Body of pancreas (tissue), 4 donors: Measurements from ENCODE around the gene EVA1A. TPM values are rescaled to one million over a fixed set of nuclear protein-coding genes. Genes with fewer than 3 reads are reported as not detected.

Experiments
- ATAC-seq: fragments of 150-250 bp; one replicate; pipeline ENCODE4 v1.9.1; 2016
- DNase-seq, 4 donors: peaks; one replicate each; pipeline ENCODE4 v3.0.0-alpha.2; 2019
- H3K27ac ChIP-seq, 4 donors: fragments of 200-600 bp; sonication (generic); 1 replicate in 3 of 4; 2 replicates in 1 of 4; pipeline versions ENCODE4 v1.5.1 to v1.6.1; 2016 to 2019; ENCODE audit warnings: mild to moderate bottlenecking in 1 of 4, mixed read lengths in 1 of 4, moderate library complexity in 1 of 4
- H3K27me3 ChIP-seq, 2 donors: fragments of 200-600 bp; sonication (generic); one replicate each; pipeline ENCODE4 v1.6.0; 2016; ENCODE audit warnings: mild to moderate bottlenecking in 1 of 2
- H3K36me3 ChIP-seq, 2 donors: fragments of 200-600 bp; sonication (generic); replicated peaks in 1 of 2; 2 replicates each; pipeline ENCODE4 v1.5.1; 2016; ENCODE audit warnings: low read depth in 2 of 2; ENCODE audit not compliant: insufficient read depth in 1 of 2
- H3K4me1 ChIP-seq: fragments of 200-600 bp; sonication (generic); one replicate; pipeline ENCODE4 v1.6.0; 2016
- H3K4me3 ChIP-seq, 2 donors: fragments of 200-600 bp; sonication (generic); 1 replicate in 1 of 2; 2 replicates in 1 of 2; pipeline ENCODE4 v1.5.1; 2016 to 2019
- H3K9me3 ChIP-seq, 3 donors: fragments of 200-600 bp; sonication (generic); 1 replicate in 2 of 3; 2 replicates in 1 of 3; pipeline ENCODE4 v1.5.1; 2016
- POLR2A ChIP-seq, 3 donors: fragments of 450-650 bp; IDR thresholded peaks; one replicate each; pipeline ENCODE4 v1.6.1; 2016; ENCODE audit warnings: antibody characterized with exemption in 3 of 3, mild to moderate bottlenecking in 2 of 3
- WGBS, 2 donors: methylation state at CpG; one replicate each; pipeline ENCODE4 v1.1.5; 2017; 5-methylcytosine and 5-hydroxymethylcytosine counted together
- intact Hi-C: fragments of 100-400 bp; cut with DNase I; formaldehyde crosslinking; loops from one replicate; pipeline ENCODE4 v1.15.1; 2023
- total RNA-seq, 2 donors: library from RNA; depleted of rRNA; stranded (reverse); fragments of >200 nt; gene quantifications; one replicate each; pipeline ENCODE4 v1.1.0, GENCODE V29; 2016
- TF ChIP-seq, protein P1 (sequence below), 7 experiments: fragments of 450-650 bp in 4 of 7; fragments of 200-600 bp in 3 of 7; sonication (generic) in 3 of 7; IDR thresholded peaks; one replicate each; pipeline ENCODE4 v1.5.1; 2016 to 2019; ENCODE audit warnings: antibody characterized with exemption in 7 of 7

EVA1A gene
- total RNA-seq, 2 donors from 2014 or later: 27.5 to 31.3 TPM

DNA sequence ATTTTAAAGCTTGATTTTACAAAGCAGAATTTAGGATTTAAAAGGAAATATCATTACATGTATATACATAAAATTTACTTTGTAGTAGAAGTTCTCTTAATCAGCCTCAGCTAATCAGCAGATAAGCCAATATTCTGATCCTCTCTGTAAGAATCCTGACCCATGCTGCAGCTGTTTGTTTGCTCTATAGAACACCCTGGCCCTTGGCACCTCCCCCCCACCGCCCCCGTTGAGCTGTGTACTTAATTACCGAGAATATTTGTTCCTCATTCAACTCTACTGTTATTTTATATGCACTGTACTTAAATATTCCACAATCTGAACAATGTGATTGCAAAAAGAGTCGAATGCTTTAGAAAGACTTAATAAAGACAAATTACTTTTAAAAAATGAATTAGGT lies 98.0 kb downstream of the EVA1A start:
- ATAC-seq (no peak), DNase-seq (no peak)
- TF ChIP-seq POLR2A (IDR thresholded peaks at IDR 0.05): no peak
- TF ChIP-seq, protein P1, sequence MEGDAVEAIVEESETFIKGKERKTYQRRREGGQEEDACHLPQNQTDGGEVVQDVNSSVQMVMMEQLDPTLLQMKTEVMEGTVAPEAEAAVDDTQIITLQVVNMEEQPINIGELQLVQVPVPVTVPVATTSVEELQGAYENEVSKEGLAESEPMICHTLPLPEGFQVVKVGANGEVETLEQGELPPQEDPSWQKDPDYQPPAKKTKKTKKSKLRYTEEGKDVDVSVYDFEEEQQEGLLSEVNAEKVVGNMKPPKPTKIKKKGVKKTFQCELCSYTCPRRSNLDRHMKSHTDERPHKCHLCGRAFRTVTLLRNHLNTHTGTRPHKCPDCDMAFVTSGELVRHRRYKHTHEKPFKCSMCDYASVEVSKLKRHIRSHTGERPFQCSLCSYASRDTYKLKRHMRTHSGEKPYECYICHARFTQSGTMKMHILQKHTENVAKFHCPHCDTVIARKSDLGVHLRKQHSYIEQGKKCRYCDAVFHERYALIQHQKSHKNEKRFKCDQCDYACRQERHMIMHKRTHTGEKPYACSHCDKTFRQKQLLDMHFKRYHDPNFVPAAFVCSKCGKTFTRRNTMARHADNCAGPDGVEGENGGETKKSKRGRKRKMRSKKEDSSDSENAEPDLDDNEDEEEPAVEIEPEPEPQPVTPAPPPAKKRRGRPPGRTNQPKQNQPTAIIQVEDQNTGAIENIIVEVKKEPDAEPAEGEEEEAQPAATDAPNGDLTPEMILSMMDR (IDR thresholded peaks at IDR 0.05): no peak
- intact Hi-C loops: no loop called here
- WGBS, 2 donors: 32 to 35% methylated on average over 4 of the region's 4 CpGs
- Histone ChIP-seq H3K27ac (no peak overlapping the region), H3K4me3 (no peak overlapping the region), H3K27me3 (no peaks in the 10 kb centered on the region), H3K9me3 (no peaks in the 10 kb centered on the region), H3K36me3 (no peaks in the 10 kb centered on the region), H3K4me1 (no peaks in the 10 kb centered on the region)

DNA sequence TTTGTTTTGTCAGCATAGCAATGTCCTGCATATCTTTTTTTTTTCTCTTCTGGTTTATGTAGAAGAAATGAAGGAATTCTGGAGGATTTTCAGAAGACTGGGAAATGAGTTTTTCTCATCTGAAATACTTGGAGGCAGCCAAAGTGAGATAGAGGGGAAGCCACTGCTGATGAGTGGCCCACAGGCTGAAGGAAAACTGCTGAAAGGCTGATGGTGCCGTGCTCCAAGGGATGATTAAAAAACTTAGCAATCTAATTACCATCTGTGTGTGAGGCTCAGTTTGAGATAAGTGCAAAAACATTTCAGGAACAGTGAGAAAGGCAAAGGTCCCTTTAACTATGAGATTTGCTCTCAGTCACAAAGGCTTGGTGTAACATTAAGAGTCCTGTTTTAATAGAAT lies 98.5 kb downstream of the EVA1A start:
- DNase-seq (no peak), ATAC-seq (no peak)
- H3K9me3 ChIP-seq: no peaks in the 10 kb centered on the region
- H3K27ac ChIP-seq: no peak overlapping the region
- H3K36me3 ChIP-seq: no peaks in the 10 kb centered on the region
- H3K4me1 ChIP-seq: no peaks in the 10 kb centered on the region
- no peak overlapping the region for H3K4me3 ChIP-seq
- TF ChIP-seq, protein P1 (IDR thresholded peaks at IDR 0.05): no peak
- no peak for TF ChIP-seq POLR2A (IDR thresholded peaks at IDR 0.05)
- H3K27me3 ChIP-seq: no peaks in the 10 kb centered on the region
- WGBS, 2 donors: 70 to 80% methylated on average over 1 of the region's 1 CpG
- intact Hi-C loops: no loop called here

DNA sequence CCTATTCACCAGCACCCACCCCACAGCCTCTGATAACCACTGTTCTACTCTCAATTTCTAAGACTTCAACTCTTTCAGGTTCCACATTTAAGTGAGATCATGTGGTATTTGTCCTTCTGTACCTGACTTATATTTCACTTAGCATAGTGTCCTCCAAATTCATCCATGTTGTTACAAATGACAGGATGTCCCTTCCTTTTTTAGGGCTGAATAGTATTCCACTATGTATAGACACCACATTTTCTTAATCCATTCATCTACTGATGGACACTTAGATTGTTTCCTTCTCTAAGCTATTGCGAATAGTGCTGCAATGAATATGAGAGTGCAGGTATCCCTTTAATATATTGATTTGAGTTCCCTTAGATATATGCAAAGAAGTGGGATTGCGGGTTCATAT lies 100.1 kb downstream of the EVA1A start:
- intact Hi-C loops: no loop called here
- Histone ChIP-seq H3K4me3 (no peak overlapping the region), H3K9me3 (no peaks in the 10 kb centered on the region), H3K27me3 (no peaks in the 10 kb centered on the region), H3K36me3 (no peaks in the 10 kb centered on the region), H3K4me1 (no peaks in the 10 kb centered on the region), H3K27ac (no peak overlapping the region)
- TF ChIP-seq, protein P1 (IDR thresholded peaks at IDR 0.05): no peak
- no peak for TF ChIP-seq POLR2A (IDR thresholded peaks at IDR 0.05)
- no peak for ATAC-seq
- no peak for DNase-seq
- 91 to 92% methylated on average over 2 of the region's 2 CpGs for WGBS, 2 donors

DNA sequence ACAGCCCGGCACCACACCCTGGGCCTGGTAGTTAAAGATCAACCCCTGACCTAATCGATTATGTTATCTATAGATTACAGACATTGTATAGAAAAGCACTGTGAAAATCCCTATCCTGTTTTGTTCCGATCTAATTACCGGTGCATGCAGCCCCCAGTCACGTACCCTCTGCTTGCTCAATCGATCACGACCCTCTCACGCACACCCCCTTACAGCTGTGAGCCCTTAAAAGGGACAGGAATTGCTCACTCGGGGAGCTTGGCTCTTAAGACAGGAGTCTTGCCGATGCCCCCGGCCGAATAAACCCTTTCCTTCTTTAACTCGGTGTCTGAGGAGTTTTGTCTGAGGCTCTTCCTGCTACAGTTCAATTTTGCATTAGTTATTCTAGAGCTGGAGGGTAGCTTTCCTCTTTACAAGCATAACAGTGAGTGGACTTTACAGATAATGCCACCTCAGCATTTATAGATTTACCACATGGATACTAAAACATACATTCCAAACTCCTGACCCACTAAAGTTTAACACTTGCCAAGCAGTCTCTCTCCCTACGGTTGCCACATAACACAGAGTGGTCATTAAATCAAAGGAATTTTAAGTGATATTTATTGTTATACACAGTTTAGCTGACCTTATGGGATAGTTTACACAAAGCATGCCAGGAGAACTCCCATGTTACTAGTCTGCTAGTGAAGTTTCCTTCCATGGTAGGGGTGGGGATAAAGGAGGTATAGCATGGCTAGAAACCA lies 101.0 kb downstream of the EVA1A start:
- no peaks in the 10 kb centered on the region for H3K9me3 ChIP-seq
- no peak overlapping the region for H3K27ac ChIP-seq
- DNase-seq (no peak), ATAC-seq (no peak)
- TF ChIP-seq POLR2A (IDR thresholded peaks at IDR 0.05): no peak
- TF ChIP-seq, protein P1 (IDR thresholded peaks at IDR 0.05): no peak
- no peaks in the 10 kb centered on the region for H3K36me3 ChIP-seq
- intact Hi-C loops: no loop called here
- no peaks in the 10 kb centered on the region for H3K4me1 ChIP-seq
- H3K4me3 ChIP-seq: no peak overlapping the region
- whole genome bisulfite sequencing, 2 donors: 68 to 69% methylated on average over 14 of the region's 14 CpGs
- no peaks in the 10 kb centered on the region for H3K27me3 ChIP-seq

DNA sequence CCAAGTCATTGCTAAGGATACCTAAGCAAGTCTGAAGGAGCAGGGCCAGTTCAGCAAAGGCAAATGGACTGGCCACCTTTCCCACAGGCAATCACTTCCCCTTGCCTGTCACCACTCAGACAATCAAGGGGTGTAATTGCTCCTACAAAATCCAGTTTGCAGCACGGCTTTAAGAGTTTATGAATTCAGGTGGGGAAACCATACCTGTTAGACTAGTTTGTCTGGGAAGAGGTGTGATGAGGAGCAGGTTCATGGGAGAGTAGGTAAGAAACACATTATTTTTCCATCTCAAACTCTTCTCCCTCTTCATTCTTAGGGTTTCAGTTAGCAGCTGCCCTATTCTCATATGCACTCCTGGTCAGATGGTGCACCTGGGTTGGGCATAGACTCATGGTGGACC lies 102.5 kb downstream of the EVA1A start:
- WGBS, 2 donors: 76 to 81% methylated on average over 1 of the region's 1 CpG

More for the DNA sequence above, 102.5 kb downstream of the EVA1A start:
- H3K27me3 ChIP-seq: no peaks in the 10 kb centered on the region
- TF ChIP-seq POLR2A (IDR thresholded peaks at IDR 0.05): no peak
- TF ChIP-seq, protein P1 (IDR thresholded peaks at IDR 0.05): no peak
- ATAC-seq (no peak), DNase-seq (no peak)
- no peaks in the 10 kb centered on the region for H3K4me1 ChIP-seq
- no peaks in the 10 kb centered on the region for H3K36me3 ChIP-seq
- intact Hi-C loops: no loop called here
- no peak overlapping the region for H3K27ac ChIP-seq
- H3K9me3 ChIP-seq: no peaks in the 10 kb centered on the region
- H3K4me3 ChIP-seq: no peak overlapping the region
